SU-DHL-6 (cell line): Measurements from ENCODE around the gene TRDN.

Experiments used
- CTCF ChIP-seq: fragments of 200-600 bp; sonication (generic); IDR thresholded peaks from one replicate; pipeline ENCODE4 v1.5.1; 2017; ENCODE audit warnings: antibody characterized with exemption, mild to moderate bottlenecking, low read length, moderate library complexity; ENCODE audit not compliant: insufficient read depth, poor library complexity, severe bottlenecking
- EZH2phosphoT487 ChIP-seq: fragments of 200-600 bp; sonication (generic), shearing (Covaris generic); conservative IDR thresholded peaks from 2 replicates; pipeline ENCODE4 v1.6.1; 2018; ENCODE audit warnings: mild to moderate bottlenecking, antibody characterized with exemption, low read length, moderate library complexity, mixed read lengths

GRCh38 chr6:123439371-123439770 is 197.4 kb downstream of the TRDN start:
- TF ChIP-seq CTCF, result no peak
- no peak for TF ChIP-seq EZH2phosphoT487
